T-helper 1 cell treated with Interleukin-12 subunit alpha and Interleukin-12 subunit beta and Interleukin-4 antibody, amounts not matched to agents 30 μg/mL and 1 μg/mL, for 36 hours (primary cell): ENCODE results near the gene SIK3.
"Not testable (repeated sequence)": the region's sequence is repeated elsewhere in the genome, so short reads cannot be mapped to it uniquely, and the experiment has no call there.

Source experiments
- H3K27ac Mint-ChIP-seq: one replicate; pipeline ENCODE4 v1.8.0; 2021; ENCODE audit warnings: mild to moderate bottlenecking, mixed read lengths
- H3K27me3 Mint-ChIP-seq: one replicate; pipeline ENCODE4 v1.8.0; 2021; ENCODE audit warnings: low read depth, mixed read lengths
- H3K36me3 Mint-ChIP-seq: one replicate; pipeline ENCODE4 v1.8.0; 2021; ENCODE audit warnings: low read depth, mixed read lengths
- H3K4me1 Mint-ChIP-seq: one replicate; pipeline ENCODE4 v1.8.0; 2021; ENCODE audit warnings: low read depth, mixed read lengths
- H3K4me3 Mint-ChIP-seq: one replicate; pipeline ENCODE4 v1.8.0; 2021; ENCODE audit warnings: mild to moderate bottlenecking, moderate library complexity, mixed read lengths
- H3K9me3 Mint-ChIP-seq: one replicate; pipeline ENCODE4 v1.8.0; 2021; ENCODE audit warnings: mixed read lengths

Gene SIK3

GRCh38 chr11:117055469-117055868, 42.8 kb downstream of the SIK3 start:
- no peaks in the 10 kb centered on the region for H3K9me3 Mint-ChIP-seq
- no peak overlapping the region for H3K27ac Mint-ChIP-seq
- H3K27me3 Mint-ChIP-seq = no peaks in the 10 kb centered on the region
- peaks cover 17% of the 10 kb centered on the region for H3K4me1 Mint-ChIP-seq
- H3K4me3 Mint-ChIP-seq = no peak overlapping the region
- peaks cover 6% of the 10 kb centered on the region for H3K36me3 Mint-ChIP-seq

GRCh38 chr11:117054382-117054781, 43.8 kb downstream of the SIK3 start:
- Mint-ChIP-seq H3K27ac (no peak overlapping the region), H3K36me3 (peaks cover 6% of the 10 kb centered on the region), H3K4me1 (peaks cover 17% of the 10 kb centered on the region), H3K27me3 (no peaks in the 10 kb centered on the region), H3K9me3 (no peaks in the 10 kb centered on the region), H3K4me3 (no peak overlapping the region)

- Mint-ChIP-seq H3K4me3 (no peak overlapping the region), H3K9me3 (no peaks in the 10 kb centered on the region), H3K36me3 (peaks cover 3% of the 10 kb centered on the region), H3K27ac (no peak overlapping the region), H3K27me3 (no peaks in the 10 kb centered on the region), H3K4me1 (peaks cover 7% of the 10 kb centered on the region)
Observed at GRCh38 chr11:117052196-117053149, 45.8 kb downstream of the SIK3 start.

GRCh38 chr11:117050121-117050520, 48.1 kb downstream of the SIK3 start:
- H3K27ac Mint-ChIP-seq, H3K9me3 Mint-ChIP-seq, H3K4me3 Mint-ChIP-seq, H3K36me3 Mint-ChIP-seq, H3K27me3 Mint-ChIP-seq: not testable (repeated sequence)
- peaks cover 13% of the 10 kb centered on the region for H3K4me1 Mint-ChIP-seq

GRCh38 chr11:117046627-117047026, 51.6 kb downstream of the SIK3 start:
- H3K9me3 Mint-ChIP-seq, H3K27ac Mint-ChIP-seq: not testable (repeated sequence)

GRCh38 chr11:117045956-117046355, 52.3 kb downstream of the SIK3 start:
- Mint-ChIP-seq H3K36me3 (peaks cover 5% of the 10 kb centered on the region), H3K4me1 (peaks cover 21% of the 10 kb centered on the region), H3K9me3 (no peaks in the 10 kb centered on the region), H3K27ac (no peak overlapping the region), H3K27me3 (no peaks in the 10 kb centered on the region), H3K4me3 (no peak overlapping the region)

More at GRCh38 chr11:117046627-117047026, 51.6 kb downstream of the SIK3 start:
- H3K27me3 Mint-ChIP-seq, H3K36me3 Mint-ChIP-seq, H3K4me3 Mint-ChIP-seq: not testable (repeated sequence)
- peaks cover 21% of the 10 kb centered on the region for H3K4me1 Mint-ChIP-seq

- H3K27ac Mint-ChIP-seq = no peak overlapping the region
- H3K4me1 Mint-ChIP-seq = peaks cover 21% of the 10 kb centered on the region
- H3K9me3 Mint-ChIP-seq = no peaks in the 10 kb centered on the region
- H3K4me3 Mint-ChIP-seq = no peak overlapping the region
- H3K36me3 Mint-ChIP-seq = peaks cover 5% of the 10 kb centered on the region
- no peaks in the 10 kb centered on the region for H3K27me3 Mint-ChIP-seq
Observed at GRCh38 chr11:117045196-117045595, 53.0 kb downstream of the SIK3 start.

GRCh38 chr11:117044287-117045035, 53.8 kb downstream of the SIK3 start:
- H3K27ac Mint-ChIP-seq = no peak overlapping the region
- H3K4me1 Mint-ChIP-seq = peaks cover 24% of the 10 kb centered on the region
- no peaks in the 10 kb centered on the region for H3K9me3 Mint-ChIP-seq
- no peak overlapping the region for H3K4me3 Mint-ChIP-seq
- H3K36me3 Mint-ChIP-seq = peaks cover 5% of the 10 kb centered on the region
- H3K27me3 Mint-ChIP-seq = no peaks in the 10 kb centered on the region

- Mint-ChIP-seq H3K36me3 (peaks cover 5% of the 10 kb centered on the region), H3K4me1 (peaks cover 30% of the 10 kb centered on the region), H3K4me3 (no peak overlapping the region), H3K27me3 (no peaks in the 10 kb centered on the region), H3K27ac (no peak overlapping the region), H3K9me3 (no peaks in the 10 kb centered on the region)
Observed at GRCh38 chr11:117042689-117043088, 55.5 kb downstream of the SIK3 start.

- H3K36me3 Mint-ChIP-seq = peaks cover 5% of the 10 kb centered on the region
- H3K4me3 Mint-ChIP-seq = no peak overlapping the region
- H3K27me3 Mint-ChIP-seq = no peaks in the 10 kb centered on the region
- H3K4me1 Mint-ChIP-seq = peaks cover 27% of the 10 kb centered on the region
- no peaks in the 10 kb centered on the region for H3K9me3 Mint-ChIP-seq
- H3K27ac Mint-ChIP-seq = no peak overlapping the region
Observed at GRCh38 chr11:117039900-117040299, 58.3 kb downstream of the SIK3 start.

GRCh38 chr11:117039270-117039669, 59.0 kb downstream of the SIK3 start:
- H3K9me3 Mint-ChIP-seq = no peaks in the 10 kb centered on the region
- no peak overlapping the region for H3K4me3 Mint-ChIP-seq
- H3K4me1 Mint-ChIP-seq = peaks cover 27% of the 10 kb centered on the region
- H3K27ac Mint-ChIP-seq = no peak overlapping the region
- H3K27me3 Mint-ChIP-seq = no peaks in the 10 kb centered on the region
- peaks cover 3% of the 10 kb centered on the region for H3K36me3 Mint-ChIP-seq

GRCh38 chr11:117037975-117038350, 60.3 kb downstream of the SIK3 start:
- H3K4me3 Mint-ChIP-seq = no peak overlapping the region
- peak overlapping the region; percentile 0 for H3K27ac Mint-ChIP-seq
- H3K9me3 Mint-ChIP-seq = no peaks in the 10 kb centered on the region
- peaks cover 24% of the 10 kb centered on the region for H3K4me1 Mint-ChIP-seq
- no peaks in the 10 kb centered on the region for H3K27me3 Mint-ChIP-seq
- peaks cover 3% of the 10 kb centered on the region for H3K36me3 Mint-ChIP-seq

- no peaks in the 10 kb centered on the region for H3K9me3 Mint-ChIP-seq
- peaks cover 21% of the 10 kb centered on the region for H3K4me1 Mint-ChIP-seq
- H3K27me3 Mint-ChIP-seq = no peaks in the 10 kb centered on the region
- peaks cover 3% of the 10 kb centered on the region for H3K36me3 Mint-ChIP-seq
- peak overlapping the region; percentile 20 for H3K27ac Mint-ChIP-seq
- no peak overlapping the region for H3K4me3 Mint-ChIP-seq
Observed at GRCh38 chr11:117037279-117037974, 60.8 kb downstream of the SIK3 start.

GRCh38 chr11:117034901-117035300, 63.3 kb downstream of the SIK3 start:
- H3K36me3 Mint-ChIP-seq = peaks cover 3% of the 10 kb centered on the region
- no peak overlapping the region for H3K27ac Mint-ChIP-seq
- H3K9me3 Mint-ChIP-seq = no peaks in the 10 kb centered on the region
- no peak overlapping the region for H3K4me3 Mint-ChIP-seq
- no peaks in the 10 kb centered on the region for H3K27me3 Mint-ChIP-seq
- H3K4me1 Mint-ChIP-seq = peaks cover 15% of the 10 kb centered on the region
